ENCODE data around the gene MEGF8.
A peak's percentile ranks its signal among the peaks of the same experiment; 100 is the strongest.

MEGF8 gene

GRCh38 chr19:42316223-42317211 lies 8.9 kb upstream of the MEGF8 start:
- Histone ChIP-seq H4K20me1 (peaks cover 14% of the 10 kb centered on the region; the same call in 1 of the 2 replicates), H3K27ac (no peak overlapping the region), H3K4me1 (peaks cover 11% of the 10 kb centered on the region; the same call in 1 of the 2 replicates), H3K36me3 (no peaks in the 10 kb centered on the region), H3K4me3 (no peak overlapping the region), H3K9ac (no peak overlapping the region), H3K9me3 (no peaks in the 10 kb centered on the region), H3K27me3 (peaks cover 75% of the 10 kb centered on the region), H3K4me2 (no peak overlapping the region; the same call in 1 of the 2 replicates)
- no peak for TF ChIP-seq Cebpa-rat (IDR thresholded peaks at IDR 0.05)

- Histone ChIP-seq H4K20me1 (peaks cover 14% of the 10 kb centered on the region; the same call in 1 of the 2 replicates), H3K4me3 (no peak overlapping the region), H3K4me2 (no peak overlapping the region), H3K27me3 (peaks cover 75% of the 10 kb centered on the region), H3K36me3 (no peaks in the 10 kb centered on the region), H3K4me1 (peaks cover 11% of the 10 kb centered on the region; the same call in 1 of the 2 replicates), H3K27ac (no peak overlapping the region), H3K9me3 (no peaks in the 10 kb centered on the region), H3K9ac (no peak overlapping the region)
- TF ChIP-seq Cebpa-rat (IDR thresholded peaks at IDR 0.05) = no peak
Observed at GRCh38 chr19:42317535-42317934, 7.9 kb upstream of the MEGF8 start.

DNA sequence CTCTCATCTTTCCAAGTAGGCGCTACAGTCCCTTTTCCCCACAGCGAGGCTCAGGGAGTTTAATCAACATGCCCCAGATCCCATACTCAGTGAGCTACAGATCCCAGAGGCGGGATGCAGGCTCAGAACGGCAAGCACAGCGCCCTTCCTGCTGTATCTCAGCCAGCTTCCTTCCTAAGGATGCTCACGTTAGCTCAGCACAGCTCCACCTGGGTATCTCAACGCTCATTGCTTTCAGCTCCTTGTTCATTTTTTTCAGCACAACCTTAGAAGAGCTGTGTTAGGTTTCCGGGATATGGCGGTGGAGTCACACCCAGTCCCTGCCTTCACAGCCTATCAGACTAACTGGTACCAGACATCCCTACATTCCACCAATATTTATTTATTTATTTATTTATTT lies 3.1 kb upstream of the MEGF8 start:
- Histone ChIP-seq H3K27ac (no peak overlapping the region), H3K9me3 (no peaks in the 10 kb centered on the region), H3K36me3 (no peaks in the 10 kb centered on the region), H4K20me1 (peaks cover 10% of the 10 kb centered on the region; the same call in 1 of the 2 replicates), H3K27me3 (peaks cover 54% of the 10 kb centered on the region), H3K9ac (no peak overlapping the region), H3K4me1 (peaks cover 18% of the 10 kb centered on the region), H3K4me2 (no peak overlapping the region), H3K4me3 (no peak overlapping the region)
- TF ChIP-seq Cebpa-rat (IDR thresholded peaks at IDR 0.05) = no peak

GRCh38 chr19:42323473-42323851 lies 2.0 kb upstream of the MEGF8 start:
- no peak overlapping the region for H3K27ac ChIP-seq
- no peak for TF ChIP-seq Cebpa-rat (IDR thresholded peaks at IDR 0.05)
- H3K9me3 ChIP-seq = no peaks in the 10 kb centered on the region
- H3K4me1 ChIP-seq = peaks cover 29% of the 10 kb centered on the region
- H3K27me3 ChIP-seq = peaks cover 50% of the 10 kb centered on the region
- H3K4me2 ChIP-seq = no peak overlapping the region
- no peak overlapping the region for H3K4me3 ChIP-seq
- peaks cover 21% of the 10 kb centered on the region for H4K20me1 ChIP-seq
- no peak overlapping the region for H3K9ac ChIP-seq
- no peaks in the 10 kb centered on the region for H3K36me3 ChIP-seq

DNA sequence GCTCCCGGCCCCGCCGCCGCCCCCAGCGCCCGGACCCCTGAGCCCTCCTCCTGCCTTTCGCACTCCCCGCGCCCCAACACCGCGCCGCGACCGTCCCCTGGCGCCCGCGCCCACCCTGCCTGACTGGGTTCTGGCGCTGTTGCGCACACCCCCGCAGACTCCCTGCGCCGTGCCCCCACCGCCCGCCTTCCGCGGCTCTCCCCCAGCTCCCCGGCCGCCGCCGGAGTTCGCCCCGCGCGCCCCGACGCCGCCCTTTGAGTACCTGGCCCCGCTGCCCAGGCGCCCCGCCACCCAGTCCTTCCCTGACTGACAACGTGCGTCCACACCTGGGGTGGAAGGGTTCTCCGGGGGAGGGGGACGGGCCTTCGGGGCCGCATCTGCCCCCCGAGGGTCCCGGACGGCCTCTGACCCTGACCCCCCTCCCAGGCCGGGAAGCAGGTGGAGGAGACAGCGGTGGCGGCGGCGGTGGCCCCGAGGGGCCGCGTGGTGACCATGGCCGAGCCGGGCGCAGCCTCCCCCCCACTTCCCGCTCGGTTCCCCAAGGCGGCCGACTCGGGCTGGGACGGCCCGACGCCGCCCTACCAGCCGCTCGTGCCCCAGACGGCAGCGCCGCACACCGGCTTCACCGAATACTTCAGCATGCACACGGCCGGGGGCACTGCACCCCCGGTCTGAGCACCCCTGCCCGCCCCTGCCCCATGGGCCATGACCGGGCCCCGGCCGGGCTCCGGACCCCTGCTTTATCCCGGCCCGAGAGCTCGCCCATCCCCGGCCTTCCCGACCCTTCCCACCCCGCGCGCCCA lies 1.4 kb upstream of the MEGF8 start:
- TF ChIP-seq Cebpa-rat (IDR thresholded peaks at IDR 0.05) = no peak
- no peak overlapping the region for H3K9ac ChIP-seq
- no peaks in the 10 kb centered on the region for H3K36me3 ChIP-seq
- no peaks in the 10 kb centered on the region for H3K9me3 ChIP-seq
- H4K20me1 ChIP-seq = peaks cover 26% of the 10 kb centered on the region
- H3K4me3 ChIP-seq = peak overlapping the region; percentile 60
- H3K4me2 ChIP-seq = peak overlapping the region; percentile 73
- H3K27me3 ChIP-seq = peaks cover 50% of the 10 kb centered on the region
- H3K27ac ChIP-seq = no peak overlapping the region
- H3K4me1 ChIP-seq = peaks cover 33% of the 10 kb centered on the region

GRCh38 chr19:42324655-42325307 lies 654 bp upstream of the MEGF8 start:
- no peaks in the 10 kb centered on the region for H3K36me3 ChIP-seq
- peak overlapping the region; percentile 60 for H3K4me3 ChIP-seq
- peaks cover 33% of the 10 kb centered on the region for H3K4me1 ChIP-seq
- H3K4me2 ChIP-seq = peak overlapping the region; percentile 73
- TF ChIP-seq Cebpa-rat (IDR thresholded peaks at IDR 0.05) = no peak
- peaks cover 50% of the 10 kb centered on the region for H3K27me3 ChIP-seq
- no peaks in the 10 kb centered on the region for H3K9me3 ChIP-seq
- H3K27ac ChIP-seq = no peak overlapping the region
- peak overlapping the region; percentile 27; the same call in 1 of the 2 replicates for H3K9ac ChIP-seq
- H4K20me1 ChIP-seq = peaks cover 34% of the 10 kb centered on the region

DNA sequence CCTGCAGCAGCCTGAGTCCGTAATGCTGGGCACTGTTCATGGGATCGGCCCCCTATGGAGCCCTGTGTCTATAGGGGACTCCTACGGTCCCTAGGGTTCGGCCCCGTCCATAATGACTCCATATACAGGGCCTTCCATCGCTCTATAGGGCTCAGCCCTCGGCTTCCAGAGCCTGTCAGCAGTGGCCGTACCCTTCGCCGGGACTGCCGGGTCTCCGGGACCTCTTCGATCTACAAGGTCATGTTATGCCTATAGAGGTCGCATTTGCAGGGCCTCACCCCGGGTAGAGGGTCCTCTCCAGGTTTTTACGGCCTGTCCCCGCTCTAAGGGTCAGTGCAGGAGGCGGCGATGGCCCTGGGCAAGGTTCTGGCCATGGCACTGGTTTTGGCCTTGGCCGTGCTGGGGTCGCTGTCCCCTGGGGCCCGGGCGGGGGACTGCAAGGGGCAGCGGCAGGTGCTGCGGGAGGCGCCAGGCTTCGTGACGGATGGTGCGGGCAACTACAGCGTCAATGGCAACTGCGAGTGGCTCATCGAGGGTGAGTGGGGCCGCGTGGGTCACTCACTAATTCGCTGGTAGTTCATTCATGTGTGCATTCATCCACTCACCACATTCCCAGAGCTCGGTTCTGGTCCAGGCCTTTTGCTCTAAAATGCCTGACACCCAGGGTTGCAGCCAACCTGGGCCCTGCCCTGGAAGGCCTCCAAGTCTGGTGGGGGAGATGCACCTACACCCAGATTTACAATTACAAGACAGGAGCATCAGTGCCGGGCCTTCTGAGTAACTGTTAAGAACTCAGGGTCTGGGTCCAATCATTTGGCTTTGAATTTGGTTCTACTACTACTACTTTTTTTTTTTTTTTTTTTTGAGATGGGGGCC lies 699 bp downstream of the MEGF8 start:
- no peak for TF ChIP-seq Cebpa-rat (IDR thresholded peaks at IDR 0.05)
- Histone ChIP-seq H3K4me1 (peaks cover 33% of the 10 kb centered on the region), H3K9ac (peak overlapping the region; percentile 86), H3K4me3 (peak overlapping the region; percentile 95), H4K20me1 (peaks cover 47% of the 10 kb centered on the region), H3K4me2 (peak overlapping the region; percentile 99), H3K9me3 (no peaks in the 10 kb centered on the region), H3K27me3 (peaks cover 40% of the 10 kb centered on the region), H3K36me3 (no peaks in the 10 kb centered on the region), H3K27ac (peak overlapping the region; percentile 85)

DNA sequence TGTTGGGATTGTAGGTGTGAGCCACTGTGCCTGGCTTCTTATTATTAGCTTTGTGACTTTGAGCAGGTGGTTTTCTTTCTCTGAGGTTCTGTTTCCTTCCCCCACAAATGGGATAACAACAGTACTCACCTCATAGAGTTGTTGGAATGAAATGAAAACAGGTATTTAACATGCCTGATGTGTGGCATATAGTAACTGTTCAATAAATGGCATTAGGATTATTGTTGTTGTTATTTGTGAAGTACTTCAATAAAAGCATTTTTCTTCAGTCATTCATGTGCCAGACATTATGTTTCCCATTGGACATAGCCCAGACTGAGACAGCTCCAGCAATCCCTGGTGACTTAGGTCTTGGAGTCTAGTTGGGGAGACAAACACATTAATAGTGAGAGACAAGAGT lies 1.5 kb downstream of the MEGF8 start:
- Histone ChIP-seq H3K4me1 (peaks cover 33% of the 10 kb centered on the region), H3K27ac (no peak overlapping the region), H3K4me2 (peak overlapping the region; percentile 99), H3K27me3 (peaks cover 32% of the 10 kb centered on the region), H4K20me1 (peaks cover 56% of the 10 kb centered on the region), H3K4me3 (peak overlapping the region; percentile 95), H3K9ac (peak overlapping the region; percentile 86; the same call in 1 of the 2 replicates), H3K9me3 (no peaks in the 10 kb centered on the region), H3K36me3 (peaks cover 3% of the 10 kb centered on the region; the same call in 1 of the 2 replicates)
- TF ChIP-seq Cebpa-rat (IDR thresholded peaks at IDR 0.05) = no peak

All from BLaER1 (cell line).